Kidney glomerular epithelial cell (primary cell): ENCODE data around the gene JMJD6.
"Not testable (repeated sequence)": the region's sequence is repeated elsewhere in the genome, so short reads cannot be mapped to it uniquely, and the experiment has no call there.

Source experiments
- DNase-seq: peaks from one replicate; lab custom pipeline; 2025; lab: John Stamatoyannopoulos, UW

The JMJD6 gene

GRCh38 chr17:76736349-76737081, 10.1 kb upstream of the JMJD6 start:
- peak; percentile 30 for DNase-seq

DNA sequence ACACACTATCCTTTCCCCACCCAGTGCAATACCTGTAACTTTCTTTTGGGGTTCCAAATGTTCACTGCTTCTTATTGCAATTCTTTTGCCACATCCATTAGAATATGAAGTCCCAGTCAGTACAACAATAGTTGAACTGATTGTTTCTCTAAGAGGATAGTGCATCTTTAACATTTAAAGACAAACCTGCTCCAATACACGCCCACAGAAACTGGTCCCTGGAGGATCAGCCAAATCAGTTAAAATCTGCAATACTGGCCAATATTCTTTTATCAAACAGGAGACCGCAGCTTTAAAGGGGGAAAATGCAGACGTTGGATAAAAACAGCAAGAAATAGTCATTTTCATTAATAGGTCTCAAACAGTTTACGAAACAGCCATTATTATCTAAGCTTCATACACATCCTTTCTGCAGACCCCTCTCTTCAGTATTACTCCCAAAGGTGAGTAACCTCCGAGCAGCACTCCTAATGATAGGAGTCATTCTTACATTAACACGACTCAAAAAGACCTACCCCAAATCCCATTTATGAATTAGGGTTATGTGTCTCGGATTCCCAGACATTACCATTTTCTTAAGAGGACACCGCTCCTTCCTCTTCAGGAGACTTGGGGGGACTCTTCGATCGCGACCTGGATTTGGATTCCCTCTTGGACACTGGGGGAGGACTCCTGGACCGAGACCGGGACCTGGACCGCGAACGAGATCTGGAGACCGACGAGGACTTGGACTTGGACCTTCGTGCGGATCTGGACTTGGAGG, 9.4 kb upstream of the JMJD6 start:
- DNase-seq = no peak

DNA sequence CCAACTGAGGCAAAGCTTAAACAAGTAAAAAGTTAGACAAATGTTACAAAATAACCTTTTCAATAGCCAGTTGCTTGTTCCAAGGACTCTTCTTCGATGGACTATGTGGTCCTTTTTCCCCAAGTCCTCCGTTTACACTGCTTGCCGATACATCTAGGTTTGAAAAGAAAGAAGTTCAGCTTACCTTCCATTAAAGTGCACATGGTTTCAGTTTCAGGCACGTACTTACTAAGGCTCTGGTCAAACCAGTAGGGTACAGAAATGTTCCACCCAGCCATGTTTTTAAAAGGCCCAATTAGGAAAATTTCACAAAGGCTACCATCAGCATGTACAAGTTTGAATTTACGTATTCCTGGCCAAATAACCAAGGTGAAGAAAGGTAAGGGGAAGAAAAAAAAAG, 8.6 kb upstream of the JMJD6 start:
- DNase-seq = peak; percentile 29

- no peak for DNase-seq
Measured at GRCh38 chr17:76734080-76734840, 7.9 kb upstream of the JMJD6 start.

DNA sequence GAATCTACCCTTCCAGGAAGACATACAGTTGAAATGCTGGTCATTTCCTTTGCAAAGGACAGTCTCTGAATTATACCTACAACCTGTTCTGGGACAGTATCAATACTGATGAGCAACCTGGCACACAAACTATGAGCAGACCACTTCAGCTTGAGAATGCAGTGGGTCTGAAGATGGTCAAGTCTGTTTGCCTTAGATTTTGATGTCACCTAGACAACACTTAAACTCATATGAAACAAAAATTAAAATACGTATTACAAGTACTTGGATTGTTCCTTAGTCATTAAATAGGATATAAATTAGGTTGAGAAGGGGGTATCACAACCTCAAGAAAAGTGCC, 7.2 kb upstream of the JMJD6 start:
- DNase-seq = no peak

DNA sequence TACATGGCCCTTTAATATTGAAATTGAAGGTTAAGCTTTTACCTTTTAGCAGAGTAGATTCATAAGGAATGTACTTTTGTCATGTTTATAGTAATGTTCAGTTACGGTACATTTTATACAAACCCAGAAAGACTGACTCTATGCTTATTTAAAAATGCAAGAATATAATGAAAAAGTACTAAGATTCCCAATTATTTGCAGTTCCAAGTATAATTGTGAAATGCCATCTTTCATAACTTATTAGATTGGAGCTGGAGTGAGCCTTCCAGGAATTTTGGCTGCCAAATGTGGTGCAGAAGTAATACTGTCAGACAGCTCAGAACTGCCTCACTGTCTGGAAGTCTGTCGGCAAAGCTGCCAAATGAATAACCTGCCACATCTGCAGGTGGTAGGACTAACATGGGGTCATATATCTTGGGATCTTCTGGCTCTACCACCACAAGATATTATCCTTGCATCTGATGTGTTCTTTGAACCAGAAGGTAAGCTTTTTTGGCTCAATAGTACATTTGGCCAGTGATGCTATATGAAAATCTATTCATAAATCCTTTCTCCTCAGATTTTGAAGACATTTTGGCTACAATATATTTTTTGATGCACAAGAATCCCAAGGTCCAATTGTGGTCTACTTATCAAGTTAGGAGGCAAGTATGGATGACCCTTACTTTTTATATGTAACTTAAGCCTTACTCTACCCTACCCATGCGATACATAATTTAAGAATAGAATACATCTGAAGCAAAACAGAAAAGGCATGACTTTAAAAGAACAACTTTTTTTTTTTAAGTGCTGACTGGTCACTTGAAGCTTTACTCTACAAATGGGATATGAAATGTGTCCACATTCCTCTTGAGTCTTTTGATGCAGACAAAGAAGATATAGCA, 6.6 kb upstream of the JMJD6 start:
- DNase-seq = no peak

DNA sequence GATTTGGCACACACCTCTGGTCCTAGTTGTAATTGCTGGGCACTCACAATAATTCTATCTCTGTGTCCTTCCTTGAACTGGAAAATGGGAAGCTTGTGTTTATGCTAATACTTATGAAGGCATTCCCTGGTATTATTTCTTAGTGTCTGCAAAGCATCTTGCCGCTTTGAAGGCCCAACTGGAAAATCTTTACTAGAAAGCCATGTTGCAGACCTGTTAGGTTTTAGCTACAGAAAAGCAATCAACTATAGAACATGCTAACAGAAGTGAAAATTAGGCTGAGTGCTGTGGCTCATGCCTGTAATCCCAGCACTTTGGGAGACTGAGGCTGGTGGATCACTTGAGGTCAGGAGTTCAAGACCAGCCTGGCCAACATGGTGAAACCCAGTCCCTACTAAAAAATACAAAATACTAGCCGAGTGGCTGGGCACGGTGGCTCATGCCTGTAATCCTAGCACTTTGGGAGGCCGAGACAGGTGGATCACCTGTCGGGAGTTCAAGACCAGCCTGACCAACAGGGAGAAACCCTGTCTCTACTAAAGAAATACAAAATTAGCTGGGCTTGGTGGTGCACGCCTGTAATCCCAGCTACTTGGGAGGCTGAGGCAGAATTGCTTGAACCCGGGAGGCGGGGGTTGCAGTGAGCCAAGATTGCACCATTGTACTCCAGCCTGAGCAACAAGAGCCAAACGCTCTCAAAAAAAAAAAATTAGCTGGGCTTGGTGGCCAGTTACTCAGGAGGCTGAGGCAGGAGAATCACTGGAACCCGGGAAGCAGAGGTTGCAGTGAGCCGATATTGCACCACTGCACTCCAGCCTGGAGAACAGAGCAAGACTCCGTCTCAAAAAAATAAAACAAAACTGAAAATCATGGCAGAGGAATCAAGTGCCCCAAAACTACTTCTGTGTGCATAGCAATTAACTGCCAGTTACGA, 5.7 kb upstream of the JMJD6 start:
- DNase-seq = not testable (repeated sequence)

DNA sequence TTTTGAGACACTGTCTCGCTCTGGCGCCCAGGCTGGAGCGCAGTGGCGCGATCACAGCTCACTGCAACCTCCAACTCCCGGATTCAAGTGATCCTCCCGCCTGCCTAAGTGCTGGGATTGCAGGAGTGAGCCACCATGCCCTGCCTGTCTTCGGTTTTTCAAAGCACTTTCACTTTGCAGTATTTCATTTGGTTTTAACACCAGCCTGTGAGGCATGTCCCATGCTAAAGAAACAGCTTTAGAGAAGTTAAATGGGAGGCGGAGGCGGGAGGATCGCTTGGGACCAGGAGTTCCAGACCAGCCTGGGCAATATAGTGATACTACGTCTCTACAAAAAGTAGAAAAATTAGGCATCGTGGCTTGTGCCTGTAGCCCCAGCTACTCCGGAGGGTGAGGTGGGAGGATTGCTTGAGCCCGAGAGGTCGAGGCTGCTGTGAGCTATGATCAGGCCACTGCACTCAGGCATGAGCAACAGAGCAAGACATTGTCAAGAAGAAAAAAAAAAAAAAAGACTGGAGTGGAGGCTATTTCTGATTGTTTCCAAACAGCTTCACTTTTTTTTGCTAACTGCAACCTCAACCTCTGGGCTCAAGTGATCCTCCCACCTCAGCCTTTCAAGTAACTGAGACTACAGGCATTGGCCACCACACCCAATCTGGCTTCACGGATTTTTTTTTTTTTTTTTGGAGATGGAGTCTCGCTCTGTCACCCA, 1.5 kb upstream of the JMJD6 start:
- DNase-seq = peak; percentile 35

DNA sequence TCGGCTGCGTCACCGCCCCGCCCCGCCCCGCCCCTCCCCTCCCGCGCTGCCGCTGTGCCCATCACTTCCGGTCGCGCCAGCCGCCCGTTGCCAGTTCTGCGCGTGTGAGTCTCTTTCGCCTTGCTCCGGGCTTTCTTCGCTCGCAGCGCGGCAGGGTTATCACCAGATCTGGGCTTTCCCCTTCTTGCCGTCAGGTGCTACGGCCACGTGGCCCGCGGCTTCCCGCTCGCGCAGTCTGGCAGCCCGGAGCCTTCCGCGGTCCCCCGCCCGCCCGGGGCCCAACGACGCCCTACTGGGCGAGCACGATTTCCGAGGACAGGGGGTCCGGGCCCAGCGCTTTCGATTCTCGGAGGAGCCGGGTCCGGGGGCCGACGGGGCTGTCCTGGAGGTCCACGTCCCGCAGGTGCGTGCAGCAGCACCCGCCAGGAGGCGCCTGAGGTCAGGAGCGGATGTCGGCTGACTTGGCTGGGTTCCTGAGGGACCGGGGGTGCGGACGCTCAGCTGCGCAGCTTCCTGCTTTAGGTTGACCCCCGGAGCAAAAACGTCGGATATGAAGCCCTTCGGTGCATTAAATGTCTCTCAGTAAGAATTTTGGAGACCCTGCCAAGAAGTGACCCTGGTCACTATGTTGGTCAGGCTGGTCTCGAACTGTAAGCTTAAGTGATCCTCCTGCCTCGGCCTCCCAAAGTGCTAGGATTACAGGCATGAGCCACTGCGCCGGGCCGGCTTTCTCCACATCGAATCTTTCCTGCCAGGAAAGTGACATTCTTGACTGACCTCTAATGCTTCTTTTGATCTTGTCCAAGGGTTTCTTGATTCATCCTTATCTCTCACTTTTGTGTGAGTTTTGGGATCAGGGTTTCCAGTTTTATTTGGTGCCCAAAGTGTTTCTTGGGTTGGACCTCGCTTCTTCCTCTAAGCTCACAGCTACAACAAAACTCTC, 641 bp upstream of the JMJD6 start, which contains the start of gene METTL23:
Gene METTL23 (plus strand): TSS at position 64 of the 943 bp plus-strand sequence. CDS start 2,872 bp downstream, outside the sequence.
- DNase-seq = peak; percentile 21

- no peak for DNase-seq
Measured at GRCh38 chr17:76725580-76726230, 701 bp downstream of the JMJD6 start.

- no peak for DNase-seq
Measured at GRCh38 chr17:76723812-76724211, 2.6 kb downstream of the JMJD6 start.

GRCh38 chr17:76722977-76723376, 3.4 kb downstream of the JMJD6 start:
- not testable (repeated sequence) for DNase-seq

GRCh38 chr17:76722279-76722678, 4.1 kb downstream of the JMJD6 start:
- no peak for DNase-seq

DNA sequence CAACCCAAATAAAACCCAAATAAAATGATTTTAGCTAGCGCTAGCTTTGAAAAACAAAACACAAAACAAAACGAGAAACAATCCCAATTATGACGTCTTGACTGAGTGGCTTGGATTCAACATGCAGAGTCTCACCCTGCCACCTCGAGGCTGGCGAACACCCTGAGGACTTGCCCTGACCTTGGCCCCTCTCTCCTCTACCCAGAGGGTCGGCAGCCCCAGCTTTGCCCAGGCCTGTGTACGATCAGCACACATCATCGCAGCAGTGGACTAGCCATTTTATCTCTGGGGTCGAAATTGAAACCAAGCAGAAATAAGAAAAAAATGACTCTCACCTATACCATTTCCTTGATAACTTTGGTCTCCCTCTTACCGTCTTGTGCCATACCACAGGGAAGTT, 4.9 kb downstream of the JMJD6 start:
- DNase-seq = no peak

DNA sequence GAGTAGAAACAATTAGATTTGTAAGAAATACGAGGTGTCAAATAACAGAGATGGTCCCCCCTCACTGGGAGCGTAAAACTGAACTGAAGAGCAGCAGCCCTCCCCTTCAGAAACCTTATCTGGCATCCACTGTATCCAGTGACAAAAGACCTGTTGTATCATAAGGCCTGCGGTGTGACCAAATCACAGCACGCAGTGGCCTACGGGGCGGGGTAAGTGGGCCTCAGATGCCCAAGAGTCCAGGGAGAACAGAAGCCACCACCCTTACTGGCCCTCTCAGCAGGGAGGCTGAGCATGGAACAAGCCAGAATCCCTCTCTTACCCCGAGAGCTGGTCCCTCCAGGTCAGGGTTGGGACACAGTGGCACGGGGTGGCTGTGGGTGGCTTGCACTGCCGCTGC, 5.5 kb downstream of the JMJD6 start:
- DNase-seq = no peak

DNA sequence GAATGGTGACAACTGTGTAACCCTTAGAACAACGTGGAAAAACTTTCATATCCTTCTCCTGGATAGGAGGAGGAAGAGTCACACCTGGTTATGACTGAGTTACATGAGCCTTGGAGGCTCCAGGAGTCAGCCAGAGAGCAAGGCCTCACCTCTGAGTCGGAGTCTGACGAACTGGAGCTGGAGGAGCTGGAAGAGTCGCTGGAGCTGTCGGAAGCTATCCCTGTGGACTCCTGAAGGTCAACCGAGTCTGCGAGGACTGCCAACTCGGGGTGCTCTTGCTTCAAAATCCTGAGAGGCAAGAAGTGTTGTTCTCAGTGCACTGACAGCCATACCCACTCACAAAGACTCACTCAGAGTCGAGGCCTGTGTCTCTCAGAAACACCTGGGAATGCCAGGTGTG, 6.2 kb downstream of the JMJD6 start:
- DNase-seq = no peak

- DNase-seq = no peak
Measured at GRCh38 chr17:76718516-76718915, 7.9 kb downstream of the JMJD6 start.

- DNase-seq = peak; percentile 49
Measured at GRCh38 chr17:76716839-76717215, 9.6 kb downstream of the JMJD6 start.
